Mammary epithelial cell (primary cell): ENCODE measurements around the gene GPATCH1.

Experiments used
- CTCF ChIP-seq, 2 donors: IDR thresholded peaks in 1 of 2; conservative IDR thresholded peaks in 1 of 2; 2 replicates each; pipeline ENCODE4 v1.5.1; 2011 to 2012; ENCODE audit warnings: inconsistent platforms in 2 of 2, low read length in 2 of 2, mild to moderate bottlenecking in 2 of 2, control low read depth in 1 of 2, low read depth in 1 of 2; ENCODE audit not compliant: insufficient read depth in 1 of 2; ENCODE audit errors: extremely low read depth in 1 of 2
- EZH2 ChIP-seq: IDR thresholded peaks from 2 replicates; pipeline ENCODE4 v1.6.1; 2012; ENCODE audit warnings: low read length, inconsistent platforms, borderline replicate concordance

DNA sequence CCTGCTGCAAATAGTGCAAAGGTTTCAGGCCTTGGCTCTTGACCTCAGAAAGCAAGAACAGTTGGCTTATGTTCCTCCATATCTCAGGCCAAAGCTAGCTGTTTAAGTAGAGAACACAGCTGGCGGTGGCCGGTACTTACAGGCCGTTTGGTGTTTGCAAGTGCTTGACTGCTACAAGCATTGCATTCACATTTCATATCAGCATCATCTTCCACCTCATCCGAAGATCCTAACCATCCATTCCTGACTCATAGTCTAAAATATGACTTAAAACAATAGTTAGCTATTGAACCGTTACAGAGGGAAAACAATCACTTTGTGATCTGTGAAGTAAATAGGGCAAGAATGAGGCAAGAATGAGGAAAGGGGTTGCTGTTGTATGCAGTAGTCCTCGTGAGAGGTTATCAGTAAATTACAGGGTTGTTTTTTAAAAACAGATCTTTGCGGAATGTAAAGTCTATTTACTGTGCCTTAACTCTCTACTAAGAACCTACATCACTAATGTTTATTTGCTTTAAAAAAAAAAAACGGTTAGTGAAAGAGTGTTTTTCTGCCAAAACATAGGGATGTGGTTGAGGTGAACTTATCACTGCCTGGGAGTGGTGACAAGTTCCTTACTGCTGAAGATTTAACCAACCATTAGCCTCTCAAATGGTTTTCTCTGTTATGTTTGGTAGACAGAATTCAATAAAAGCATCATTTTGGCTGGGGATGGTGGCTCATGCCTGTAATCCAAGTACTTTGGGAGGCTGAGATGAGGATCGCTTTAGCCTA, 29.3 kb downstream of the GPATCH1 start:
- TF ChIP-seq CTCF (conservative IDR thresholded peaks at IDR 0.05 in 1 of 2, IDR thresholded peaks at IDR 0.05 in 1 of 2; ENCODE audit: extremely low read depth in 1 of 2, insufficient read depth in 1 of 2, low read depth in 1 of 2, low read length in 2 of 2): no peak
- TF ChIP-seq EZH2: no peak
